T47D (cell line): ENCODE measurements around the gene SLC22A7.
"Not testable (repeated sequence)": the region's sequence is repeated elsewhere in the genome, so short reads cannot be mapped to it uniquely, and the experiment has no call there.

Source experiments
- DNase-seq, 2 experiments: peaks; one replicate each; pipeline versions ENCODE4 v3.0.0 to v3.0.0-alpha.2; 2011 to 2012; ENCODE audit warnings: low read depth in 1 of 2, low spot score in 1 of 2
- JUND ChIP-seq: IDR thresholded peaks from 2 replicates; pipeline ENCODE4 v1.6.1; 2012; ENCODE audit warnings: low read depth
- in situ Hi-C: cut with HindIII; loops from 2 replicates; pipeline ENCODE4 v1.10.0; 2016; ENCODE audit warnings: low sequenced_read_pairs, low pct_unique_long_range_greater_than_20kb

SLC22A7 gene

DNA sequence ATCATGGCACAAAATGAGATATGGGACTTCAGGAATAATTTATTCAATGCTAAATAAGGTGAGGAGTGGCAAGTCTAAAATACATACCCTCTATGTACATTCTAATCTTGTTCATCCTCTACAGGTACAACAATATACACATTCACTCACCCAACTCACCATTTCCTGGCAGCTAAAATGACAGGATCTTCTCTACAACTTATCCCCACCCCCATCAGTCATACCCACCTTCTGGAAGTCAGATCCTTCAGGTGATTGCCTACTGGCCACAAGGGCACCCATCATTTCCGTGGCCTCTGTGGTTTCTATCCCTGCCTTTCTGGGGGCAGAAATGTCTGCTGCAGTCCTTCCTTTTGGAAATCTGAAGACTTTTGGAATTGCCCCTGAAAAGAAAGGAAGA is 33.4 kb downstream of the SLC22A7 start:
- no peak for DNase-seq
- TF ChIP-seq JUND = no peak
- in situ Hi-C loops = no loop called here

DNA sequence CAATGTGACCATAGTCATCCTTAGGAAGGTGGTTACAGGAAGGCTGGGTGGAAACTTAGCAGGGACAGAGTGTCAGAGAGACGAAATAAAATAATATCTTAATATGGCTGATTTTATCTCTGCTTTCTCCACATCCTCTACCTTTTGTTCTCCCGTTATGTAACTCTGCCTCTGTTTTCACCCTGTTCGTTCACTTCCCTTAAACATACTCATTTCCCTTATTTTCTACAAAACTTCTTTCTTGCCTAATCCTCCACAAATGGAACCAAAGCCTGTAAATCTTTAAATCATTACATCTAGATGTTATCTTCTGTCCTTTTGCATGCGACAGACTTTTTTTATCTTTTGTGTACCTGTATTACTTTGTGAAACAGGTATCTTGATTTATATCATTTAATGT is 33.8 kb downstream of the SLC22A7 start:
- no peak for TF ChIP-seq JUND
- DNase-seq = no peak
- in situ Hi-C loops = no loop called here

DNA sequence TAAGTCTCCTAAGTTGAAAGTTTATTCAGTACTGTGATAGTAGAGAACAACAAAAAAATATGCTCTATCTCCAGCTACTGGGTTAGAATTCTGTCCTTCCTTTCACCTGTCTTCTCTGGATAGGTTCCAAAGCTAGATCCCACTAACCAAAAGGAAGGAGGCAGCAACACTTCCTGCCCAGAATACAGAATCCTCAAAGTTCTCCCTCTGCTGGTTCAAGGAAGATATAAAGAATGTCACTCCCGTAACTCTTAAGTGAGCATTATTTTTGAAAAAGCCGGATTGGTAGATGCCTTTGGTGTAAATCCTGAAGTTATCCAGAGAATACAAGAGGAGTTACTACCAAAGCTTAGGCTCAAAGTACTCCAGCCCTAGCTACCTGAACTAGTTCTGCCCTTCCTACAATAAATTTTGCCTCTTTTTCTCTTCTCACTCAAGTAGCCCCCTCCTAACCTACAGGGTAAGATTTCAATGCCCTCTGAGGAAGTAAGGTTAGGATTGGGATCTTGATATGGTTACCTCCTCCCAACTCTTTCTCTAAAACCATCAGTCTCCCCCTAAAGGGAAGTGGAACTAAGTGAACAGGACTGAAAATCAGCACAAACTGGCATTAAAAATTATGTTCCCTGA is 36.5 kb downstream of the SLC22A7 start:
- no peak for TF ChIP-seq JUND
- DNase-seq = peak; percentile 16 to 86
- in situ Hi-C loops = no loop called here

DNA sequence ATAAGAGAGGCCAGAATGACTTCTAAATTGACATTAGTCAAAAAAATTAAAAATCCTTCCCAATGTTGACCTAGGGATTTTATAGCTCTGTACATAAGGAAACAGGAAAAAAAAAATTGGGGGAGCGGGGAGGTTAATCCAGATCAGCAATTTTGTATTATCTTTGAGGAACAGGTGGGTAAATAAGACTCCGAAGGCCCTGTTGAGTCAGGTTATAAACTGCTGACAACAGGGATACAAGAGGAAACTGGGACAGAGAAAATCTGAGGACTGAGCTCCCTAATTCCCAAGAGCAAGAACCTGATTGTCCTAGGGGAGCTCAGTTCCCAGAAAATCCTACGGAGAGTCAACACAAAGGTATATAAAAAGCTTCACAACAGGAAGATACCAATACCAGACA is 37.4 kb downstream of the SLC22A7 start:
- no peak for TF ChIP-seq JUND
- in situ Hi-C loops = no loop called here
- DNase-seq = no peak

DNA sequence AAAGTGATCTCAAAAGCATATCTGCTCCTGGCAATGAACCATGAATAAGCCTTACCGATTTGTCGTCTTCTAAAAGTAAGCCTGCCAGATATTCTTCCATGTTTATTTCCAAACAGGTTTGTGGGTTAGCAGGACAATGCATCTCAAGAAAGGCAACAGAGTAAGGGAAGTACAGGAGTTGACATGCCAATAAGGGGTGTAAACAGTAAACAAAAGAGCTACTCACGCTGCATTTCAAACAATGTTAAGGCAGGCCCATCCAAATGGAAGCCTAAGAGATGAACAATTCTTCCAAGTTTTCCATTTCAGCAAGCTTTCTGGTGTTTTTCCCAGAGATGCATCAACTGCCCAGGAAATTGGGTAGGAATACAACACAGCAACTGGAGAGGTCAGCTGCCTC is 38.3 kb downstream of the SLC22A7 start:
- TF ChIP-seq JUND = no peak
- DNase-seq = no peak
- in situ Hi-C loops = no loop called here

DNA sequence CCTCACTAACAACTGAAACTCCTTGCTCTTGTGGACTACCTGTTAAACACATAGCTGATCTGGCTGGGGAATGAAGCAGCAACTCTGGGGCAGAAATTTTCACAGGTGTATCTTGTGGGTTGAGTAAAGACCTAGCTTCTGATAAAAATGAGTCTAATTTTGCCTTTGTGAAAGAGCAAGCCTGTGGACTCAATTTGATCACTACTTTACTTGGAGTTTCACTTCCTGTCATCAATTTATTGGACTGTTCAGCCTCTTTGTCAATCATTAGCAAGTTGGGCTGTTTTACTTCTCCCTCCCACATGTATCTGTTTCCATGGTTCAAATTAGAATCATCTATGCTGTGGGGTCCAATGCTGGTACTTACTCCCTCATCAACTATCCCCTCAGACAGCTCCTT is 40.2 kb downstream of the SLC22A7 start:
- no peak for TF ChIP-seq JUND
- in situ Hi-C loops = no loop called here
- DNase-seq = no peak

DNA sequence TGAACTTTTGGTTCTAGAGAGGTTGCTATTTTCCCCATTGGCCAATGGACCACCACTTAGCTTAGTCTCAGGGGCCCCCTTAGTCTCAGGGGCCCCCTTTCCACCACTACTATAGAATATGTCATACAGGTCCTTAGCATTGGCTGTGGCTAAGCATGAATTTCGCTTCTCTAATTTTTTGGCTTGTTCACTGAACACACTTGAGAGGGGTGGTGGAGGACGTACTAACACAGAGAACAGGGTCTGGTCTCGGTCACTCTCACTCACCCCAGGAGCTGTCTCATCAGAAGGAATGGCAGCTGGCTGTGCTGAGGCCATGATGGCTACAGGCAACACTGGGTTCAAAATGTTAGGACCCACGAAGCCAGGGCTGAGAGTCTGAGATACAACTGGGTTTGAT is 41.1 kb downstream of the SLC22A7 start:
- in situ Hi-C loops = no loop called here
- DNase-seq = no peak

DNA sequence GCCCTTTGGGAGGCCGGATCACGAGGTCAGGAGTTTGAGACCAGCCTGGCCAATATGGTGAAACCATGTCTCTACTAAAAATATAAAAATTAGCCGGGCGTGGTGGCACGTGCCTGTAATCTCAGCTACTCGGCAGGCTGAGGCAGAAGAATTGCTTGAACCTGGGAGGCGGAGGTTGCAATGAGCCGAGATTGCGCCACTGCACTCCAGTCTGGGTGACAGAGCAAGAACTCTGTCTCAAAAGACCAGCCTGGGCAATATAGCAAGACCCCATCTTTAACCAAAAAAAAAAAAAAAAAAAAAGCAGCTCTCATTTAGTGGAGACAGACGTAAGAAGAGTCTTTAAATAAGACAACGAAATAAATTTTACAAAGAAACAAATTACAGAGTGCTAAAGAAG is 48.2 kb downstream of the SLC22A7 start:
- DNase-seq, in situ Hi-C loops: not testable (repeated sequence)

More for the DNA sequence above, 41.1 kb downstream of the SLC22A7 start:
- no peak for TF ChIP-seq JUND

DNA sequence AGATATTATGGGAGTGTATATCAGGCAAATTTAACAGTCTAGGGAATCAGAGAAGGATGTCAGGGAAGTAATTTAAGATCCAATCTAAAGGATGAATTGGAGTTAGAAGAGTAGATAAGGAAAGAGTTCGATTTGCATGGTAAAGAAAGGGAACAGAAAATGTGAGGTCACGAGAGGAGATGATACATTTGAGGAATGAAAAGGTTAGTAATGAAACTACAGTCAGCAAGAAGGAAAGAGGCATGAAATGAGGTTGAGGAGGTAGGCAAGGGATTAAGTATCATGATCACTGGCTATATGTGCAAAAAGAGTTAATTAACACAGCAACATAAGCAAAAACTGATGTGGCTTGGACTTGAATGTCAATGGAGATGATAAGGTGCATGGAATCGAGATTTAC is 49.0 kb downstream of the SLC22A7 start:
- DNase-seq = no peak
- in situ Hi-C loops = no loop called here
- TF ChIP-seq JUND = no peak

DNA sequence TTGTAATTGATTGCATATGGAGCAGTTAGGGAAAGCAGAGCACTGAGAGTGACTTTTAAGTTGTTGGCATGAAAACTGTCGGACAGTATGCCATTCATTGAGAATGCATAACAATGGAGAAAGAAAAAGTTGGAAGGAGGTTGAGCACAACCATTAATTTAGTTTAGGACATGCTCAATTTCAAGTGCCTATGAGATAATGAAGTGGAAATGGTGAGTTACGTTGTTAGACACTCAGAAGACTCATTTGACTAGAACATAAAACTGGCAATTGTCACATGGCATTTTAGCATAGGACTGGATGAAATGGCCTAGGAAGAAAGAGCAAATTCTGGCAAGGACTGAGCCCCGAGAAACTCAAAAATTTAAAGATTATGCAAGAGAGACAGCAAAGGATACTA is 49.4 kb downstream of the SLC22A7 start:
- in situ Hi-C loops = no loop called here
- no peak for DNase-seq
- TF ChIP-seq JUND = no peak

DNA sequence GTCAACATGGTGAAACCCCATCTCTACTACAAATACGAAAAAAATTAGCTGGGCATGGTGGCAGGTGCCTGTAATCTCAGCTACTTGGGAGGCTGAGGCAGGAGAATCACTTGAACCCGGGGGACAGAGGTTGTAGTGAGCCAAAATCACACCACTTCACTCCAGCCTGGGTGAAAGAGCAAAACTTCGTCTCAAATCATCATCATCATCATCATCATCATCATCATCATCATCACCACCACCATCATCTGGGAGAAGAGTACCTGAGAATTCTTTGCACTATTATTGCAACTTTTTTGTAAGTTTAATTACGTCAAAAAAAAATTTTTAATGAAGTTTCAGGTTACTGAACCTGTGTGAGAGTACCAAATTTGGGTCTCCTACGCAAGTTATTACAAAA is 53.9 kb downstream of the SLC22A7 start:
- in situ Hi-C loops, DNase-seq: not testable (repeated sequence)
